Activated CD8-positive, alpha-beta T cell treated with anti-CD3 and anti-CD28 coated beads for 36 hours (primary cell): Measurements from ENCODE around the gene IL17REL. TPM values are rescaled to one million over a fixed set of nuclear protein-coding genes. Genes with fewer than 3 reads are reported as not detected.

Source experiments
- ATAC-seq: fragments of 200-7000 bp; cut with Tn5 transposase; one replicate; pipeline ENCODE4 v1.10.0; 2021; ENCODE audit warnings: mild to moderate bottlenecking, moderate library complexity
- CTCF ChIA-PET: fragments of 350-600 bp; sonication (Branson Sonifier 250); formaldehyde crosslinking; loops from one replicate; lab custom pipeline; 2021; ENCODE audit warnings: antibody characterized with exemption; lab: Charles Lee
- POLR2A ChIA-PET: fragments of 350-600 bp; sonication (Branson Sonifier 250); formaldehyde crosslinking; loops from one replicate; lab custom pipeline; 2021; ENCODE audit warnings: antibody characterized with exemption; lab: Charles Lee
- DNase-seq: peaks from one replicate; pipeline ENCODE4 v3.0.0-alpha.2; 2020
- H3K27ac Mint-ChIP-seq: one replicate; pipeline ENCODE4 v1.8.0; 2021; ENCODE audit warnings: mild to moderate bottlenecking, mixed read lengths
- H3K27me3 Mint-ChIP-seq: one replicate; pipeline ENCODE4 v1.8.0; 2021; ENCODE audit warnings: mixed read lengths
- H3K36me3 Mint-ChIP-seq: one replicate; pipeline ENCODE4 v1.8.0; 2021; ENCODE audit warnings: low read depth, mixed read lengths
- H3K4me1 Mint-ChIP-seq: one replicate; pipeline ENCODE4 v1.8.0; 2021; ENCODE audit warnings: low read depth, mixed read lengths
- H3K4me3 Mint-ChIP-seq: one replicate; pipeline ENCODE4 v1.8.0; 2021; ENCODE audit warnings: mild to moderate bottlenecking, moderate library complexity, mixed read lengths
- H3K9me3 Mint-ChIP-seq: one replicate; pipeline ENCODE4 v1.8.0; 2021; ENCODE audit warnings: mixed read lengths
- intact Hi-C: fragments of 100-400 bp; cut with micrococcal nuclease; formaldehyde crosslinking; loops from one replicate; pipeline ENCODE4 v1.10.0; 2022
- total RNA-seq, 2 experiments: library from RNA; stranded (reverse); gene quantifications; one replicate each; pipeline ENCODE4 v1.2.3, GENCODE V29; 2021
- TF ChIP-seq, protein P1 (sequence below): fragments of 200-600 bp; IDR thresholded peaks from one replicate; pipeline ENCODE4 v1.8.0; 2022; ENCODE audit warnings: antibody characterized with exemption, mild to moderate bottlenecking

IL17REL gene
- total RNA-seq, 2 experiments from 2014 or later, result 0.14 TPM; not detected in 1

DNA sequence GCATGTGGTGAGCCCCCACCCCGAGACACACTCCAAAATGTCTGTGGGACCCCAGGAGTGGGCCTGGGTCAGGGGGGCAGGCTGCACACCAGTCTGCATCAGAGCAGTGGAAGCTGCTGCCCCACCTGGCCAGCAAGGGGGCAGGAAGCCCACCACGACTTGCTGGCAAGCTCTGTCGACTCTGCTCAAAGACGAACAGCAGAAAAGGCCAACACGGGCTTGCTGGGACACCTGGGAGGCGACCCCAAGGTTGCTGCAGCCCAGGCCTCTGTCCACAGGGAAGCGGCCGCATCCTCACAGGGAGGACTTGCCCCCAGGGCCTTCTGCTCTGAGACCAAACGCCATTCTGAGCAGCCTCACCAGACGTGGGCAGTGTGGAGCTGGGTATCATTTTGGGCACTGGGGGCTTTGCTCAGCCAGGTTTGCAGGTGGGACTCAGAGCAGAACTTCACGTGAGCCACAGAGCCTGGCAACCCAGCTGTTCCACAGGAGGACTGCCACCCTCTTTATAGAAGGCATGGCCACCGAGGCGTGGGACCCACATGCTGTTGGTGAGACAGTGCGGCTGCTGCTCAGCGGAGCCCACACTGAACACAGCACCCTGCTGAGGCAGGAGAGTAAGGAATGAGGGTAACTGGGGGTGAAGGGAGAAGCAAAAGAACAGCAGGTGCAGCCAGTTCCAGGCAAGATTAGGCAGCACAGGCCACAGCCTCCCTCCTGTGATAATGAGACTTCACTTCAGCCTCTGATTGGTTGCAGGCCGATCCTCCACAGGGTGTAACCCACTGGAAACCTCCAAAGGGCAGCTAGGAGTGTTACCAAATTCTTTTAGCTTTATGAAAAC, 11.0 kb downstream of the IL17REL start:
- H3K9me3 Mint-ChIP-seq, result no peaks in the 10 kb centered on the region
- POLR2A ChIA-PET, result interaction anchor here (0.8 kb wide), 1 partner anchor 40 kb away, joined by 3 read pairs; no protein-coding TSS in a partner anchor
- no peaks in the 10 kb centered on the region for H3K36me3 Mint-ChIP-seq
- intact Hi-C loops, result no loop called here
- TF ChIP-seq, protein P1, sequence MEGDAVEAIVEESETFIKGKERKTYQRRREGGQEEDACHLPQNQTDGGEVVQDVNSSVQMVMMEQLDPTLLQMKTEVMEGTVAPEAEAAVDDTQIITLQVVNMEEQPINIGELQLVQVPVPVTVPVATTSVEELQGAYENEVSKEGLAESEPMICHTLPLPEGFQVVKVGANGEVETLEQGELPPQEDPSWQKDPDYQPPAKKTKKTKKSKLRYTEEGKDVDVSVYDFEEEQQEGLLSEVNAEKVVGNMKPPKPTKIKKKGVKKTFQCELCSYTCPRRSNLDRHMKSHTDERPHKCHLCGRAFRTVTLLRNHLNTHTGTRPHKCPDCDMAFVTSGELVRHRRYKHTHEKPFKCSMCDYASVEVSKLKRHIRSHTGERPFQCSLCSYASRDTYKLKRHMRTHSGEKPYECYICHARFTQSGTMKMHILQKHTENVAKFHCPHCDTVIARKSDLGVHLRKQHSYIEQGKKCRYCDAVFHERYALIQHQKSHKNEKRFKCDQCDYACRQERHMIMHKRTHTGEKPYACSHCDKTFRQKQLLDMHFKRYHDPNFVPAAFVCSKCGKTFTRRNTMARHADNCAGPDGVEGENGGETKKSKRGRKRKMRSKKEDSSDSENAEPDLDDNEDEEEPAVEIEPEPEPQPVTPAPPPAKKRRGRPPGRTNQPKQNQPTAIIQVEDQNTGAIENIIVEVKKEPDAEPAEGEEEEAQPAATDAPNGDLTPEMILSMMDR, result no peak
- DNase-seq (no peak), ATAC-seq (no peak)
- H3K4me1 Mint-ChIP-seq, result peaks cover 10% of the 10 kb centered on the region
- no peak overlapping the region for H3K4me3 Mint-ChIP-seq
- H3K27ac Mint-ChIP-seq, result no peak overlapping the region
- CTCF ChIA-PET, result interaction anchor here (1.2 to 2.2 kb wide), 3 partner anchors 18 to 29 kb away, joined by 5 to 13 read pairs (median 5); no protein-coding TSS in a partner anchor
- peaks cover 11% of the 10 kb centered on the region for H3K27me3 Mint-ChIP-seq

DNA sequence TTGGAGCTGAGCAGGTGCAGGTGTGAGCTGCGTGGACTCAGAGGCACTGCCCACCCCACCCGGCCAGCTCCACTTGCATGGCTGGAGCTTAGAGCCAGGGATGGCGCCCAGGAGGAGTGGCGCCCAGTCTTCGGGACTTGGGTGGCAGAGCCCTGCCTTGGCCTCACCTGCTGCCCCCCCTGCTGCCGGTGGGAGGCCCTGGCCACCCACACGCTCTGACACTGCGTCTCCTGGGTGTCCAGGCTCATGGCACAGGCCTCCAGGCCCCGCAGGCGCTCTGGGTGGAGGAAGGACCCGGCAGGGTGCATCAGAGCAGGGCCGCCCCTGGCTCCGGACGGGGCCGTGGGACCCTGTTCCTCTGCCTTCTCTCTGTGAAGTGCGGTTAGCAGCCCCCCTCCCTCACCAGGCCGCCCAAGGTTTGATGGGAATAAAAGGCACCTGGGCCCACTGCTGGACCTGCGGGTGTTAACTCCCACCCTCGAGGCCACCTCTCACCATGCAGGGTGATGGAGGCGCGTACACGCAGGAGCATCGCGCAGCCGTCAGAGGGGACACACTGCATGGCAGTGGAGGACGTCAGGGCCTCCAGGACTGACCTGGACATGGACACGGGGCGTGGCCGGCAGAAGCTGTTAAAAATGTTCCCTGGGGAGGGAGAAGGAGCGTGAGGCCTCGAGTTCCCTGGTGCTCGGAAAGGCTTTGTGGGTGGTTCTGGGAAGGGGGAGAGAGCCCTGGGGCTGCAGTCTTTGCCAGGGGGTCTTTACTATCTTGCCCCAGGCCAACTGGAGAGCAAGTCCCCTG, 11.8 kb downstream of the IL17REL start:
- Mint-ChIP-seq H3K27ac (no peak overlapping the region), H3K27me3 (peaks cover 11% of the 10 kb centered on the region), H3K4me1 (peaks cover 10% of the 10 kb centered on the region), H3K4me3 (no peak overlapping the region), H3K36me3 (no peaks in the 10 kb centered on the region), H3K9me3 (no peaks in the 10 kb centered on the region)
- TF ChIP-seq, protein P1, result no peak
- DNase-seq, result no peak
- POLR2A ChIA-PET, result no interaction called here
- ATAC-seq, result no peak
- intact Hi-C loops, result no loop called here
- CTCF ChIA-PET, result interaction anchor here (1.2 to 2.2 kb wide), 2 partner anchors 17 to 30 kb away, joined by 5 to 13 read pairs; no protein-coding TSS in a partner anchor

DNA sequence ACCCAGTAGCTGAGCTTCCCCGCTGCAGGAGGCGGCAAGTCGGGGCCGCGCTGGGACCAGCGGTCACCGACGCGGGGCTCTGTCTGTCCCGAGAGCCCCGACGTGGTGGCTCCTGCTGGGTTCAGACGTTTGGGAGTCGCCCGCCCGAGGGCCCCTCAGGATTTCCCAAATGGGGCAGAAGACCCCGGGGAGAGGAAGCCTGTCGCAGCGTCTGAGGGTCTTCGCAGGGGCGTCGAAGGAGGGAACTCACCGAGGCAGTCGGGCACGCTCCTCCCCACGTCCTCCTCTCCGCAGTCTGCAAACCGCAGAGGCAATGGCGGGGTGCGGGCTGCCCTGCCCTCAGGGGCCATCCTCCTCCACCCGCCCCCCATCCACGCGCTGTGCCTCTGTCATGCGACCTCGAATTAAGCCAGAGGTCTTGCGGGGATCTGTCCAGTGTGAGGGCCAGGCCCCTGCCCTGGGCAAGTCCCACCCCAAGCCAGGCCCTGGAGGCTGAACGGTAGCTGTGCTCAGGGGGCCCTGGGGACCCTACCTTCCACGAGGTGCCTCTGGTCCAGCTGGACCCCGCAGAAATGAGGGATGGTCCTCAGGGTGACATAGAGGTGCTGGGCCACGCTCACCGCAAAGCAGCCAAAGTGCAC, 12.5 kb downstream of the IL17REL start:
- intact Hi-C loops, result no loop called here
- no peak overlapping the region for H3K27ac Mint-ChIP-seq
- ChIA-PET CTCF (interaction anchor here (1.5 to 2.2 kb wide), 2 partner anchors 10 to 30 kb away, joined by 3 to 13 read pairs; no protein-coding TSS in a partner anchor), POLR2A (no interaction called here)
- TF ChIP-seq, protein P1, result no peak
- peaks cover 11% of the 10 kb centered on the region for H3K27me3 Mint-ChIP-seq
- H3K36me3 Mint-ChIP-seq, result no peaks in the 10 kb centered on the region
- no peak overlapping the region for H3K4me3 Mint-ChIP-seq
- no peaks in the 10 kb centered on the region for H3K9me3 Mint-ChIP-seq
- ATAC-seq (no peak), DNase-seq (no peak)
- H3K4me1 Mint-ChIP-seq, result peaks cover 8% of the 10 kb centered on the region

DNA sequence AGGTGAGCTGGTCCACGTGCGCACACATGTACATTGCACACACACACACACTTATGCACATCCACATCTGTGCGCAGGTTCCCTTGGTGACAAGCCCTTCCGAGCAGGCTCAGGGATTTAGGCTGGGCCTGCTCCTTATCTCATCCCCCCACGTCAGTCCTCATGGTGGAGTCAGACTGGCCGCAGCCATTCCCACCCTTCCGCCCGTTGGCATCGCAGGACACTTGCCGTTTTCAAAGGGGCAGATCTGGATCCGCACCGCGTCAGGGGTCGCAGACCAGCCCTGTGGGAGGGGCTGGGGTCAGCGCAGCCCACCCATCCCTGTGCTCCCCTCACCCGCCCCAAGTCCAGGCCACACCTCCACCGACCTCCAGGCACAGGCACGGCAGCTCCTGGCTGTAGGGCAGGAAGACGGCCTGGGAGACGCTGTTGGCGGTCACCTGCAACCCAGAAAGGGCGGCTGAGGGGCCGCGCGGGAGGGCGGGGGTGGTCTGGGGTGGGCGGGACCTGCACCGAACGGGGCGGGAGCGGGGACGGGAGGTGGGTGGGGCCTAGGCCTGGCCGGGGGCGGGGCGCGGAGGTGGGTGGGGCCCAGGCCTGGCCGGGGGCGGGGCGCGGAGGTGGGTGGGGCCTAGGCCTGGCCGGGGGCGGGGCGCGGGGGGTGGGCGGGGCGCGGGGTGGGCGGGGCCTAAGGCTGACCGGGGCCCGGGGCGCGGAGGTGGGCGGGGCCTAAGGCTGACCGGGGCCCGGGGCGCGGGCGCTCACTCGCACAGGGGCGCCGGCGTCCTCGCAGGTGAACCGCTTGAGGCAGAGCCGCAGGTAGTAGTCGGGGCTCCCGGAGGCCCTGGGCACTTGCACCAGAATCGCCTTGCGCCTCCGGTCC, 13.3 kb downstream of the IL17REL start:
- Mint-ChIP-seq H3K36me3 (no peaks in the 10 kb centered on the region), H3K27ac (no peak overlapping the region), H3K27me3 (peaks cover 11% of the 10 kb centered on the region), H3K4me1 (peaks cover 6% of the 10 kb centered on the region), H3K4me3 (no peak overlapping the region), H3K9me3 (no peaks in the 10 kb centered on the region)
- TF ChIP-seq, protein P1, result no peak
- DNase-seq (no peak), ATAC-seq (peak; percentile 70)
- ChIA-PET POLR2A (no interaction called here), CTCF (interaction anchor here (1.5 kb wide), 1 partner anchor 9 kb away, joined by 3 read pairs; no protein-coding TSS in a partner anchor)
- intact Hi-C loops, result no loop called here
